Hepatocyte (in vitro differentiated cells): ENCODE data around the gene MRPS27. TPM values are rescaled to one million over a fixed set of nuclear protein-coding genes. Genes with fewer than 3 reads are reported as not detected.

Experiments
- DNase-seq: peaks from one replicate; pipeline ENCODE4 v3.0.0-alpha.2; 2016; ENCODE audit warnings: low spot score
- H2AFZ ChIP-seq: fragments of 200-600 bp; sonication (generic); 2 replicates; pipeline ENCODE4 v1.6.0; 2016; ENCODE audit warnings: antibody characterized with exemption, mild to moderate bottlenecking
- H3K27ac ChIP-seq: fragments of 200-600 bp; sonication (generic); 2 replicates; pipeline ENCODE4 v1.5.1; 2016; ENCODE audit warnings: mild to moderate bottlenecking
- H3K27me3 ChIP-seq: fragments of 200-600 bp; sonication (generic); 2 replicates; pipeline ENCODE4 v1.6.1; 2016
- H3K36me3 ChIP-seq: fragments of 200-600 bp; sonication (generic); replicated peaks from 2 replicates; pipeline ENCODE4 v1.5.1; 2016; ENCODE audit warnings: low read depth; ENCODE audit not compliant: insufficient read depth
- H3K4me1 ChIP-seq: fragments of 200-600 bp; sonication (generic); 2 replicates; pipeline ENCODE4 v1.5.1; 2016; ENCODE audit warnings: mild to moderate bottlenecking, moderate library complexity; ENCODE audit not compliant: insufficient read depth
- H3K4me2 ChIP-seq: fragments of 200-600 bp; sonication (generic); 2 replicates; pipeline ENCODE4 v1.6.0; 2016
- H3K4me3 ChIP-seq: fragments of 200-600 bp; sonication (generic); 2 replicates; pipeline ENCODE4 v1.5.1; 2016; ENCODE audit warnings: mild to moderate bottlenecking
- H3K79me2 ChIP-seq: fragments of 200-600 bp; sonication (generic); 2 replicates; pipeline ENCODE4 v1.6.0; 2017; ENCODE audit warnings: mild to moderate bottlenecking
- H3K9me2 ChIP-seq: fragments of 200-600 bp; sonication (generic); replicated peaks from 2 replicates; pipeline ENCODE4 v1.6.0; 2017; ENCODE audit warnings: mild to moderate bottlenecking; ENCODE audit not compliant: insufficient read depth
- H3K9me3 ChIP-seq: fragments of 200-600 bp; sonication (generic); 2 replicates; pipeline ENCODE4 v1.5.1; 2016; ENCODE audit warnings: low read depth, mild to moderate bottlenecking
- H4K20me1 ChIP-seq: fragments of 200-600 bp; sonication (generic); 2 replicates; pipeline ENCODE4 v1.6.0; 2016; ENCODE audit warnings: mild to moderate bottlenecking; ENCODE audit not compliant: insufficient read depth, poor library complexity, severe bottlenecking
- EZH2 ChIP-seq: fragments of 200-600 bp; sonication (generic); IDR thresholded peaks from 2 replicates; pipeline ENCODE4 v1.6.1; 2016; ENCODE audit warnings: antibody characterized with exemption, mild to moderate bottlenecking, borderline replicate concordance
- EZH2phosphoT487 ChIP-seq: fragments of 200-600 bp; sonication (generic); IDR thresholded peaks from one replicate; pipeline ENCODE4 v1.6.1; 2018; ENCODE audit warnings: antibody characterized with exemption, mild to moderate bottlenecking, low read depth, moderate library complexity; ENCODE audit not compliant: unreplicated experiment, severe bottlenecking
- WGBS: methylation state at CpG from one replicate; pipeline ENCODE4 v1.1.6; 2016; ENCODE audit warnings: low lambda C conversion rate; ENCODE audit errors: missing lambda C conversion rate; 5-methylcytosine and 5-hydroxymethylcytosine counted together
- polyA plus RNA-seq: library from polyadenylated mRNA; unstranded; fragments of >200 nt; fragmentation: Nextera tagmentation; extraction: Ambion mirVana; gene quantifications from 2 replicates; pipeline ENCODE4 v1.2.1, GENCODE V29; 2016
- total RNA-seq: library from RNA; depleted of rRNA; stranded (reverse); fragments of >200 nt; gene quantifications from 2 replicates; pipeline ENCODE4 v1.2.3, GENCODE V29; 2014
- TF ChIP-seq, protein P1 (sequence below): fragments of 200-600 bp; sonication (generic); IDR thresholded peaks from 2 replicates; pipeline ENCODE4 v1.5.1; 2016; ENCODE audit warnings: antibody characterized with exemption, mild to moderate bottlenecking; ENCODE audit not compliant: poor library complexity

Gene MRPS27
- total and polyA plus RNA-seq, 2 experiments from 2014 or later: 35.6 to 63.5 TPM

DNA sequence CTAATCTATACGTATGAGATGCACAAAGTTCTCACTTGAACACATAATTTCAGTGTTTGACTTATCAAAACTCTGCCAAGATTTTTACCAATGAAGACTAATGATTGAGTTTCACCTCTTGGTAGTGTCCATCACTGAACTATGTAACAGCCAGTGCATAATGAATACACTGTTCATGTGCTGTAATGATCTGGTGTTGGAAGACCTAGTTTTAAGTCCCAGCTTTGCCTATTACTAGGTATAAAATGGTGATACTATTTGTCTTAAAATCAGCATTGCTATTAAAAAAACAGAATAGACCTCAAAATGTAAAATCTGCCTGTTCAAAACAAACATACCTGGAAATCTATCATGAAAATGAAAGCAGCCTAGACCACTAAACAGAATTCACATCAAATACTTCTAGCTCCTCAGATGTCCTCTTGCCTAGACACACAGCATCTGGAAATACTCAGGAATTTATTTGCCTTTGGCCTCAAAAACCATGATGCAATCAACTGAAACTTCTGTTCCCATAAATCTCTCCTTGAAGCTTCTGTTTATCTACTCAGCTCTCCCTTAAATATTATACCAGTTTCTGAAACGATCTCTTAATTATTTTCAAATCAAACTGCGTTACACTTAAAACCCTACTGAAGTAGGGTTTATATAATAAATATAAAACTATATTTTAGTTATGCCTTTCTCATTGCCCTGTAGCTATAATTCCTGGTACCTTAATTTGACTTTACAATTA is 38.1 kb downstream of the MRPS27 start:
- Histone ChIP-seq H3K36me3 (no peaks in the 10 kb centered on the region), H3K4me3 (no peak overlapping the region), H3K27me3 (no peaks in the 10 kb centered on the region), H3K79me2 (no peaks in the 10 kb centered on the region), H3K9me3 (no peaks in the 10 kb centered on the region), H2AFZ (no peak overlapping the region), H3K9me2 (no peaks in the 10 kb centered on the region), H3K4me2 (peak overlapping the region; percentile 43), H4K20me1 (no peaks in the 10 kb centered on the region), H3K4me1 (peaks cover 36% of the 10 kb centered on the region), H3K27ac (peak overlapping the region; percentile 67)
- no peak for TF ChIP-seq EZH2phosphoT487
- TF ChIP-seq EZH2: no peak
- TF ChIP-seq, protein P1, sequence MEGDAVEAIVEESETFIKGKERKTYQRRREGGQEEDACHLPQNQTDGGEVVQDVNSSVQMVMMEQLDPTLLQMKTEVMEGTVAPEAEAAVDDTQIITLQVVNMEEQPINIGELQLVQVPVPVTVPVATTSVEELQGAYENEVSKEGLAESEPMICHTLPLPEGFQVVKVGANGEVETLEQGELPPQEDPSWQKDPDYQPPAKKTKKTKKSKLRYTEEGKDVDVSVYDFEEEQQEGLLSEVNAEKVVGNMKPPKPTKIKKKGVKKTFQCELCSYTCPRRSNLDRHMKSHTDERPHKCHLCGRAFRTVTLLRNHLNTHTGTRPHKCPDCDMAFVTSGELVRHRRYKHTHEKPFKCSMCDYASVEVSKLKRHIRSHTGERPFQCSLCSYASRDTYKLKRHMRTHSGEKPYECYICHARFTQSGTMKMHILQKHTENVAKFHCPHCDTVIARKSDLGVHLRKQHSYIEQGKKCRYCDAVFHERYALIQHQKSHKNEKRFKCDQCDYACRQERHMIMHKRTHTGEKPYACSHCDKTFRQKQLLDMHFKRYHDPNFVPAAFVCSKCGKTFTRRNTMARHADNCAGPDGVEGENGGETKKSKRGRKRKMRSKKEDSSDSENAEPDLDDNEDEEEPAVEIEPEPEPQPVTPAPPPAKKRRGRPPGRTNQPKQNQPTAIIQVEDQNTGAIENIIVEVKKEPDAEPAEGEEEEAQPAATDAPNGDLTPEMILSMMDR: no peak
- 58% methylated on average over 3 of the region's 3 CpGs for WGBS
- DNase-seq: peak; percentile 47

DNA sequence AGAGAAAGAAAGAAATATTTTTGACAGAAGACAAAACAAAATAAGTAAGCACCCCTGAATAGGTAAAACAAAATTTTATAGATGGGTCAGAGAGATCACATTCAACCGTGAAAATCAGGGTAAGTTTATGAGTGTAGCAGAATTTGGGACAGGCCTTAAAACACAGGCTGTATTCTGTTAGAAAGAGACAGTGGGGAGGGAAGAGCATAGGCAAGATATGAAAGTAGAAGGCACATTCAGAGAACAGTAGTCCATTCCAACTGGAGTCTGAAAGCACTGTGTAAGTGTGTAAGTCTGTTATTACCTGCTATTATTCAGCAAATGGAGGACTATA is 38.6 kb downstream of the MRPS27 start:
- 44% methylated on average over 1 of the region's 1 CpG for WGBS
- Histone ChIP-seq H3K9me3 (no peaks in the 10 kb centered on the region), H3K27me3 (no peaks in the 10 kb centered on the region), H4K20me1 (no peaks in the 10 kb centered on the region), H3K9me2 (no peaks in the 10 kb centered on the region), H3K4me3 (no peak overlapping the region), H3K27ac (peak overlapping the region; percentile 55), H3K4me1 (peaks cover 36% of the 10 kb centered on the region), H3K4me2 (peak overlapping the region; percentile 32), H2AFZ (no peak overlapping the region), H3K36me3 (no peaks in the 10 kb centered on the region), H3K79me2 (no peaks in the 10 kb centered on the region)
- DNase-seq: no peak
- TF ChIP-seq EZH2phosphoT487 (no peak), EZH2 (no peak)
- TF ChIP-seq, protein P1: no peak

DNA sequence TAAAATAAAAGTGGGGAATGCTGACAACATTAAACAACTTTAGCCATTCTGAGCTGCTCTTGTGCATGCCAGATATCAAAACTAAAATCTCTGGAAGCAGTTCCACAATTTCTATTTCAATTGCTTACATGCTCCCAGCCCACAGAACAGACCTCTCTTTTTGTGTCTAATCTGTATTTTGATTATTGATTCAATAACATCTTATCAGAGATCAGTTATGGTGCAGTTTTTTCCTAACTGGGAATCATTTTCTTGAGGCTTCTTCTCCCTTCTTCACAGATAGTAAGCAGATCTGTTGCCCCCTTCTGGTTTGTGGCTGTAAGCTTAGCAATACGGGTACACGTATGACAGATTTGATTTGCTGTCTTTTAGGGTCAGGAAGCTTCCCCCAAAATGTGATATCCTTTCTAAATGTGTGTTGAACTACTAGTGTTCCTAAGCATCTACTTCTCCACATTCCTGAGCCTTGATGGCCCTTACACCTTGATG is 39.4 kb downstream of the MRPS27 start:
- H2AFZ ChIP-seq: no peak overlapping the region

More for the DNA sequence above, 39.4 kb downstream of the MRPS27 start:
- Histone ChIP-seq H3K4me3 (no peak overlapping the region), H3K9me2 (no peaks in the 10 kb centered on the region), H3K27ac (peak overlapping the region; percentile 55), H3K4me2 (no peak overlapping the region), H3K4me1 (peaks cover 36% of the 10 kb centered on the region), H3K27me3 (no peaks in the 10 kb centered on the region), H3K9me3 (no peaks in the 10 kb centered on the region), H3K36me3 (no peaks in the 10 kb centered on the region), H3K79me2 (peaks cover 2% of the 10 kb centered on the region), H4K20me1 (no peaks in the 10 kb centered on the region)
- DNase-seq: peak; percentile 51
- TF ChIP-seq, protein P1: peak; percentile 55
- TF ChIP-seq EZH2: no peak
- 53% methylated on average over 2 of the region's 2 CpGs for WGBS
